Right ventricle myocardium inferior (tissue), 1 donor: ENCODE data around the gene NRXN3. TPM values are rescaled to one million over a fixed set of nuclear protein-coding genes. Genes with fewer than 3 reads are reported as not detected.

Experiments used
- ATAC-seq: fragments of 200-7000 bp; cut with Tn5 transposase; one replicate; pipeline ENCODE4 v1.9.1; 2020; ENCODE audit warnings: mild to moderate bottlenecking, moderate library complexity
- DNase-seq: peaks from one replicate; pipeline ENCODE4 v3.0.0; 2021; ENCODE audit errors: missing footprints
- intact Hi-C: fragments of 100-400 bp; cut with DNase I; formaldehyde crosslinking; loops from one replicate; pipeline ENCODE4 v1.11.0; 2022
- total RNA-seq: library from RNA; stranded (reverse); fragmentation: NEBNext Ultra II Directional; extraction: Animal tissue kit (Norgen Biotek cat#: 25700); gene quantifications from one replicate; pipeline ENCODE4 v1.2.1, GENCODE V29; 2021
- donor health status: DM: no; HTN: yes; CAD: no; lungs with severe emphysema.

Gene NRXN3
- total RNA-seq, 1 donor from 2014 or later, result 1.4 TPM

- DNase-seq (no peak), ATAC-seq (no peak)
- intact Hi-C loops, result no loop called here
Measured at GRCh38 chr14:79150226-79150625, 980.1 kb downstream of the NRXN3 start.

GRCh38 chr14:79157369-79157768, 987.2 kb downstream of the NRXN3 start:
- intact Hi-C loops, result no loop called here
- DNase-seq, result no peak
- no peak for ATAC-seq

- intact Hi-C loops, result no loop called here
- no peak for DNase-seq
- ATAC-seq, result no peak
Measured at GRCh38 chr14:79161571-79161970, 991.4 kb downstream of the NRXN3 start.

- DNase-seq (no peak), ATAC-seq (no peak)
- intact Hi-C loops, result no loop called here
Measured at GRCh38 chr14:79162833-79163232, 992.7 kb downstream of the NRXN3 start.

- ATAC-seq, result no peak
- DNase-seq, result no peak
- intact Hi-C loops, result no loop called here
Measured at GRCh38 chr14:79165471-79166090, 995.4 kb downstream of the NRXN3 start.

GRCh38 chr14:79166171-79166570, 996.0 kb downstream of the NRXN3 start:
- ATAC-seq (no peak), DNase-seq (no peak)
- intact Hi-C loops, result no loop called here

- no peak for DNase-seq
- intact Hi-C loops, result no loop called here
- no peak for ATAC-seq
Measured at GRCh38 chr14:79167957-79168356, 997.8 kb downstream of the NRXN3 start.

- ATAC-seq, result no peak
Measured at GRCh38 chr14:79175671-79176070, 1005.5 kb downstream of the NRXN3 start.

GRCh38 chr14:79177106-79177505, 1006.9 kb downstream of the NRXN3 start:
- no peak for DNase-seq
- intact Hi-C loops, result no loop called here
- no peak for ATAC-seq

More at GRCh38 chr14:79175671-79176070, 1005.5 kb downstream of the NRXN3 start:
- intact Hi-C loops, result no loop called here
- no peak for DNase-seq

- DNase-seq, result no peak
- intact Hi-C loops, result no loop called here
- no peak for ATAC-seq
Measured at GRCh38 chr14:79178719-79179118, 1008.5 kb downstream of the NRXN3 start.

GRCh38 chr14:79179985-79180384, 1009.8 kb downstream of the NRXN3 start:
- ATAC-seq (no peak), DNase-seq (no peak)
- intact Hi-C loops, result no loop called here

GRCh38 chr14:79180656-79181055, 1010.5 kb downstream of the NRXN3 start:
- no peak for ATAC-seq
- no peak for DNase-seq
- intact Hi-C loops, result no loop called here

- DNase-seq (no peak), ATAC-seq (no peak)
- intact Hi-C loops, result no loop called here
Measured at GRCh38 chr14:79186523-79186922, 1016.4 kb downstream of the NRXN3 start.

- intact Hi-C loops, result no loop called here
- ATAC-seq (no peak), DNase-seq (no peak)
Measured at GRCh38 chr14:79193689-79194477, 1023.7 kb downstream of the NRXN3 start.

GRCh38 chr14:79196216-79196615, 1026.0 kb downstream of the NRXN3 start:
- intact Hi-C loops, result no loop called here
- DNase-seq (no peak), ATAC-seq (no peak)

- ATAC-seq (no peak), DNase-seq (no peak)
- intact Hi-C loops, result no loop called here
Measured at GRCh38 chr14:79197516-79197915, 1027.3 kb downstream of the NRXN3 start.

GRCh38 chr14:79199217-79199616, 1029.0 kb downstream of the NRXN3 start:
- ATAC-seq, result no peak
- intact Hi-C loops, result no loop called here

GRCh38 chr14:79201564-79202207, 1031.5 kb downstream of the NRXN3 start:
- ATAC-seq, result no peak
- DNase-seq, result no peak
- intact Hi-C loops, result no loop called here

More at GRCh38 chr14:79199217-79199616, 1029.0 kb downstream of the NRXN3 start:
- DNase-seq, result no peak

- ATAC-seq, result no peak
- DNase-seq, result no peak
- intact Hi-C loops, result no loop called here
Measured at GRCh38 chr14:79204591-79204990, 1034.4 kb downstream of the NRXN3 start.

GRCh38 chr14:79209418-79209817, 1039.2 kb downstream of the NRXN3 start:
- DNase-seq (no peak), ATAC-seq (no peak)

More at GRCh38 chr14:79209418-79209817, 1039.2 kb downstream of the NRXN3 start:
- intact Hi-C loops, result no loop called here
